Suppressor macrophage treated with lipopolysaccharide for 1 hour (primary cell): ENCODE measurements around the gene C8B.

Source experiments
- DNase-seq, 3 donors: peaks; one replicate each; pipeline ENCODE4 v3.0.0-alpha.2; 2020 to 2022

C8B gene

GRCh38 chr1:56929492-56929891, 36.3 kb downstream of the C8B start:
- DNase-seq: no peak

- no peak for DNase-seq
Observed at GRCh38 chr1:56927986-56928385, 37.8 kb downstream of the C8B start.

- DNase-seq: no peak
Observed at GRCh38 chr1:56927171-56927570, 38.6 kb downstream of the C8B start.

GRCh38 chr1:56925193-56925592, 40.6 kb downstream of the C8B start:
- DNase-seq: no peak

GRCh38 chr1:56924116-56924515, 41.7 kb downstream of the C8B start:
- DNase-seq: no peak

GRCh38 chr1:56923201-56923600, 42.6 kb downstream of the C8B start:
- no peak for DNase-seq

- DNase-seq: no peak
Observed at GRCh38 chr1:56922507-56922906, 43.3 kb downstream of the C8B start.

GRCh38 chr1:56922070-56922469, 43.7 kb downstream of the C8B start:
- DNase-seq: peak in 1 of 3 donors; percentile 1

GRCh38 chr1:56921479-56921878, 44.3 kb downstream of the C8B start:
- DNase-seq: no peak

GRCh38 chr1:56920591-56921001, 45.2 kb downstream of the C8B start:
- DNase-seq: peak in 1 of 3 donors; percentile 1

- no peak for DNase-seq
Observed at GRCh38 chr1:56917356-56917755, 48.5 kb downstream of the C8B start.

- no peak for DNase-seq
Observed at GRCh38 chr1:56916630-56917029, 49.2 kb downstream of the C8B start.

- DNase-seq: no peak
Observed at GRCh38 chr1:56915960-56916359, 49.9 kb downstream of the C8B start.

- no peak for DNase-seq
Observed at GRCh38 chr1:56912325-56912724, 53.5 kb downstream of the C8B start.

GRCh38 chr1:56911098-56911938, 54.5 kb downstream of the C8B start:
- peak in 1 of 3 donors; percentile 14 for DNase-seq

- peak; percentile 33 to 42 (median 41) for DNase-seq
Observed at GRCh38 chr1:56910441-56910985, 55.3 kb downstream of the C8B start.

- peak in 2 of 3 donors; percentile 14 to 22 for DNase-seq
Observed at GRCh38 chr1:56908619-56909221, 57.1 kb downstream of the C8B start.

- DNase-seq: no peak
Observed at GRCh38 chr1:56905667-56906066, 60.1 kb downstream of the C8B start.

- DNase-seq: no peak
Observed at GRCh38 chr1:56904663-56905397, 61.0 kb downstream of the C8B start.

- DNase-seq: no peak
Observed at GRCh38 chr1:56903778-56904177, 62.0 kb downstream of the C8B start.

GRCh38 chr1:56901716-56902115, 64.1 kb downstream of the C8B start:
- DNase-seq: peak in 2 of 3 donors; percentile 9 to 20

- no peak for DNase-seq
Observed at GRCh38 chr1:56898879-56899278, 66.9 kb downstream of the C8B start.

- DNase-seq: no peak
Observed at GRCh38 chr1:56898005-56898373, 67.8 kb downstream of the C8B start.
